K562 (cell line): ENCODE data around the gene NUP133. TPM values are rescaled to one million over a fixed set of nuclear protein-coding genes. Genes with fewer than 3 reads are reported as not detected.

Experiments
- ATAC-seq: fragments of 200-7000 bp; cut with Tn5 transposase; 3 replicates; pipeline ENCODE4 v1.9.1; 2020; ENCODE audit warnings: moderate library complexity
- BruUV-seq: library from RNA; stranded (reverse); fragments of 400-500 nt; replicated peaks from 2 replicates; lab custom pipeline; 2021; lab: Mats Ljungman, UMichigan
- CTCF ChIA-PET: fragments of 300-600 bp; formaldehyde crosslinking; extraction: SDS; loops from one replicate; lab custom pipeline; 2021; ENCODE audit warnings: low intra/inter-chr PET ratio; lab: Yijun Ruan, JAX
- POLR2A ChIA-PET: fragments of 300-600, 350-650 bp; sonication (Branson Sonifier 250); formaldehyde crosslinking; extraction: SDS; loops from one replicate; lab custom pipeline; 2021; ENCODE audit warnings: antibody characterized with exemption, inconsistent platforms; lab: Yijun Ruan, JAX
- DNase-seq, 4 experiments: peaks; one replicate each; pipeline versions ENCODE4 v3.0.0 to v3.0.0-alpha.2; 2011 to 2018; ENCODE audit warnings: low spot score in 3 of 4, mixed read lengths in 3 of 4; ENCODE audit errors: extremely low read depth in 1 of 4
- FAIRE-seq: peaks from 2 replicates; lab custom pipeline; 2011; peaks lifted over from hg19 to GRCh38; lab: Jason Lieb, UNC
- H2AFZ ChIP-seq: 2 replicates; pipeline ENCODE4 v1.6.0; 2011; ENCODE audit warnings: low read depth, low read length, control low read depth, inconsistent platforms
- H3K27ac ChIP-seq: fragments of 200-600 bp; 3 replicates; pipeline ENCODE4 v1.8.0; 2011; ENCODE audit warnings: low read depth, mild to moderate bottlenecking, control low read depth, inconsistent platforms, low read length, moderate library complexity, mixed read lengths; ENCODE audit errors: extremely low read depth
- H3K27me3 ChIP-seq, 2 experiments: fragments of 300-600 bp in 1 of 2; 2 replicates in 1 of 2; 3 replicates in 1 of 2; pipeline versions ENCODE4 v1.6.0 to v1.8.0; 2011; ENCODE audit warnings: inconsistent platforms in 2 of 2, low read length in 2 of 2, mild to moderate bottlenecking in 1 of 2, mixed read lengths in 1 of 2, moderate library complexity in 1 of 2; ENCODE audit not compliant: control insufficient read depth in 2 of 2, insufficient read depth in 2 of 2
- H3K36me3 ChIP-seq: fragments of 300-600 bp; 3 replicates; pipeline ENCODE4 v1.8.0; 2011; ENCODE audit warnings: mild to moderate bottlenecking, low read length, inconsistent platforms; ENCODE audit not compliant: control insufficient read depth, insufficient read depth
- H3K4me1 ChIP-seq, 2 experiments: fragments of 200-600 bp in 1 of 2; replicated peaks in 1 of 2; 2 replicates in 1 of 2; 3 replicates in 1 of 2; pipeline versions ENCODE4 v1.5.1 to v1.8.0; 2011; ENCODE audit warnings: inconsistent platforms in 2 of 2, low read length in 2 of 2, mild to moderate bottlenecking in 1 of 2, mixed read lengths in 1 of 2, moderate library complexity in 1 of 2; ENCODE audit not compliant: control insufficient read depth in 2 of 2, insufficient read depth in 2 of 2
- H3K4me2 ChIP-seq: 2 replicates; pipeline ENCODE4 v1.6.1; 2011; ENCODE audit warnings: low read length, control low read depth, inconsistent platforms, mixed read lengths; ENCODE audit not compliant: insufficient read depth
- H3K4me3 ChIP-seq: fragments of 200-600 bp; sonication (generic), shearing (Covaris generic); 2 replicates; pipeline ENCODE4 v1.5.1; 2016; ENCODE audit warnings: control low read depth, inconsistent platforms
- H3K79me2 ChIP-seq: fragments of 200-600 bp; 3 replicates; pipeline ENCODE4 v1.8.0; 2011; ENCODE audit warnings: low read length, inconsistent platforms; ENCODE audit not compliant: control insufficient read depth, insufficient read depth
- H3K9ac ChIP-seq, 2 experiments: 2 replicates each; pipeline versions ENCODE4 v1.6.0 to v1.6.1; 2011; ENCODE audit warnings: low read depth in 2 of 2, low read length in 2 of 2, control low read depth in 1 of 2, inconsistent platforms in 1 of 2, mild to moderate bottlenecking in 1 of 2, mixed read lengths in 1 of 2; ENCODE audit not compliant: insufficient read depth in 1 of 2
- H3K9me1 ChIP-seq: one replicate; pipeline ENCODE4 v1.6.0; 2011; ENCODE audit warnings: inconsistent platforms, mild to moderate bottlenecking, low read length, moderate library complexity; ENCODE audit not compliant: control insufficient read depth, insufficient read depth
- H3K9me3 ChIP-seq: replicated peaks from 2 replicates; pipeline ENCODE4 v1.5.1; 2011; ENCODE audit warnings: low read depth, low read length, inconsistent platforms; ENCODE audit not compliant: control insufficient read depth, insufficient read depth
- H4K20me1 ChIP-seq: replicated peaks from 2 replicates; pipeline ENCODE4 v1.6.1; 2011; ENCODE audit warnings: low read length, inconsistent platforms, mixed read lengths; ENCODE audit not compliant: control insufficient read depth, insufficient read depth
- GTF2F1 ChIP-seq: IDR thresholded peaks from 2 replicates; pipeline ENCODE4 v1.6.1; 2011; ENCODE audit warnings: low read depth, low read length, improper control_type of control experiment
- KLF16 ChIP-seq: IDR thresholded peaks from 2 replicates; pipeline ENCODE4 v1.6.1; 2016; ENCODE audit warnings: antibody characterized with exemption
- NCOA4 ChIP-seq: fragments of 450-650 bp; IDR thresholded peaks from 2 replicates; pipeline ENCODE4 v1.6.1; 2018; ENCODE audit warnings: mild to moderate bottlenecking; ENCODE audit not compliant: partially characterized antibody
- NFRKB ChIP-seq: fragments of 450-650 bp; IDR thresholded peaks from 2 replicates; pipeline ENCODE4 v1.6.1; 2016; ENCODE audit warnings: low read depth
- SRSF9 ChIP-seq: fragments of 200-400 bp; formaldehyde crosslinking; IDR thresholded peaks from 2 replicates; pipeline ENCODE4 v1.6.1; 2017; ENCODE audit warnings: low read depth, low read length, borderline replicate concordance
- XRCC5 ChIP-seq: fragments of 200-400 bp; formaldehyde crosslinking; IDR thresholded peaks from 2 replicates; pipeline ENCODE4 v1.6.1; 2017; ENCODE audit warnings: low read depth, mild to moderate bottlenecking, low read length
- ZNF384 ChIP-seq: IDR thresholded peaks from 2 replicates; pipeline ENCODE4 v1.6.1; 2012; ENCODE audit warnings: low read depth, low read length, improper control_type of control experiment
- WGBS: fragments of 100-300 bp; shearing (Covaris generic); methylation state at CpG from one replicate; pipeline ENCODE4 v1.1.6; 2016; ENCODE audit warnings: low coverage, mixed read lengths; ENCODE audit not compliant: insufficient coverage; ENCODE audit errors: missing lambda C conversion rate; 5-methylcytosine and 5-hydroxymethylcytosine counted together
- in situ Hi-C: fragments of 300-500 bp; cut with MboI; formaldehyde crosslinking; loops from 4 replicates; pipeline ENCODE4 v1.15.0; 2018; ENCODE audit warnings: inconsistent platforms, mixed read lengths
- intact Hi-C: fragments of 100-400 bp; cut with micrococcal nuclease; formaldehyde crosslinking; loops from 2 replicates; pipeline ENCODE4 v1.14.2; 2022
- polyA plus RNA-seq, 8 experiments: library from polyadenylated mRNA; depleted of rRNA in 4 of 8; stranded (reverse) in 5 of 8; unstranded in 3 of 8; fragments of >200 nt; fragmentation: Nextera tagmentation in 2 of 8; fragmentation: Illumina TruSeq in 1 of 8; extraction: Ambion mirVana in 2 of 8; extraction: Trizol in 1 of 8; gene quantifications; 2 replicates each; pipeline versions ENCODE4 v1.2.1 to v1.2.3, GENCODE V29; 2011 to 2014; ENCODE audit warnings: inconsistent platforms in 1 of 8, missing spikeins in 1 of 8
- total RNA-seq, 7 experiments: library from RNA; depleted of rRNA in 6 of 7; stranded (reverse); fragments of >200 nt in 6 of 7; fragmentation: Illumina TruSeq in 2 of 7; extraction: Trizol in 2 of 7; gene quantifications; 2 replicates each; pipeline versions ENCODE4 v1.2.1 to v1.2.3, GENCODE V29; 2011 to 2021; ENCODE audit warnings: low replicate concordance in 1 of 7
- TF ChIP-seq, protein P1 (sequence below): fragments of 450-650 bp; formaldehyde crosslinking; IDR thresholded peaks from 2 replicates; pipeline ENCODE4 v1.4.0; 2020; ENCODE audit warnings: mild to moderate bottlenecking, moderate library complexity
- TF ChIP-seq, protein P2 (sequence below): fragments of 250-450 bp; sonication (Bioruptor Pico); IDR thresholded peaks from 2 replicates; pipeline ENCODE4 v1.5.0; 2022; ENCODE audit warnings: mild to moderate bottlenecking
- TF ChIP-seq, protein P3 (sequence below), 2 experiments: fragments of 450-650 bp in 1 of 2; IDR thresholded peaks; 2 replicates each; pipeline ENCODE4 v1.6.1; 2011 to 2017; ENCODE audit warnings: low read depth in 2 of 2, antibody characterized with exemption in 1 of 2, borderline replicate concordance in 1 of 2, low read length in 1 of 2, mild to moderate bottlenecking in 1 of 2, mixed read lengths in 1 of 2; ENCODE audit not compliant: control insufficient read depth in 1 of 2
- TF ChIP-seq, protein P4 (sequence below), 2 experiments: fragments of 450-650 bp in 1 of 2; sonication (generic) in 1 of 2; formaldehyde crosslinking in 1 of 2; IDR thresholded peaks in 1 of 2; conservative IDR thresholded peaks in 1 of 2; 2 replicates each; pipeline versions ENCODE4 v1.6.1 to v1.8.1; 2016 to 2023; ENCODE audit warnings: mild to moderate bottlenecking in 2 of 2, moderate library complexity in 2 of 2, inconsistent platforms in 1 of 2, missing genetic modification reagents in 1 of 2

The NUP133 gene
- total and polyA plus RNA-seq, 9 of the 15 experiments (the other 6 are each of a cell fraction or from before 2014, with no cell fraction given), result 21.7 to 85.1 (median 61.3) TPM

DNA sequence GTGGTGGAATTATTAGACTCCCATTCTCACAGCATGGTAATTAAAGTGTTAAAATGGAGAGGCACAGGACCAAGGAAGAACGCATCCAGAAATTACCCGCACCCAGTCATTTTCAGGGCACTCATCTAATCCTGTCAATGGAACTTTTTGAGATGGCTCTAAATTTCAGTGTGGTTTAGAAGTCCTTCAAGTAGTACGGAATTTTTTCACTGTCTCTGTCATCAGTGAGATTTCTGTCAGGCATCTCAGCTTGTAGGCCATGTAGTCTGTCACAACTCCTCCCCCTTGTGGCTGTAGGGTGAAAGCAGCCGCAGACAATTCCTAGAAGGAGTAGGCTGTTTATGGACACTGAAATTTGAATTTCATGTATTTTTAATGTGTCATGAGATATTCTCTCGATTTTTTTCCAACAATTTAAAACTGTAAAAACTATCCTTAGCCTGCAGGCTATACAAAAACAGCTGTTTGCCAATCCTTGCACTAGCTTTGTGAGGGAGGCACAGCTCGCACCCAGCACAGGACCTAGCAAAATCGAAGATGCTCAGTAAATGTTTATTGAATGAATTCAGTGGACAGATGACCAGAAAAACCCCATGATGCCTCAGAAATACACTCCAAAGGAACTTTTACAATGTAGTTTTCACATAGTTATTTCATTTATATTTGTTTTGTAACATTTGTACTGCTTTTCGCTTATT lies 6.6 kb upstream of the NUP133 start:
- Histone ChIP-seq H3K36me3 (peaks cover 20% of the 10 kb centered on the region), H3K79me2 (no peaks in the 10 kb centered on the region), H3K27me3 (no peaks in the 10 kb centered on the region), H3K4me1 (peaks cover 0 to 6% of the 10 kb centered on the region in 2 experiments; a peak in 2 of 5 replicates), H3K4me3 (no peak overlapping the region), H2AFZ (no peak overlapping the region; the same call in 1 of the 2 replicates), H3K4me2 (no peak overlapping the region; the same call in 1 of the 2 replicates), H3K9me3 (no peaks in the 10 kb centered on the region), H3K27ac (no peak overlapping the region), H4K20me1 (no peaks in the 10 kb centered on the region), H3K9ac (no peak overlapping the region), H3K9me1 (no peaks in the 10 kb centered on the region)
- ChIA-PET POLR2A (interaction anchor here (0.6 to 1.1 kb wide), 2 partner anchors 20 to 106 kb away, joined by 3 read pairs; no protein-coding TSS in a partner anchor), CTCF (interaction anchor here (0.7 to 4.0 kb wide), 6 partner anchors 15 to 851 kb away, joined by 3 to 43 read pairs (median 4); no protein-coding TSS in a partner anchor)
- WGBS, result 49% methylated on average over 8 of the region's 8 CpGs
- BruUV-seq, result TSS peak; percentile 12
- intact Hi-C loops, result loop anchor here (1.0 kb wide), 1 partner anchor 256 kb away; no protein-coding TSS in a partner anchor
- ATAC-seq (peak; percentile 98), FAIRE-seq (peak; percentile 94), DNase-seq (peak; percentile 57 to 85 (median 70))
- in situ Hi-C loops, result no loop called here
- TF ChIP-seq, protein P1, sequence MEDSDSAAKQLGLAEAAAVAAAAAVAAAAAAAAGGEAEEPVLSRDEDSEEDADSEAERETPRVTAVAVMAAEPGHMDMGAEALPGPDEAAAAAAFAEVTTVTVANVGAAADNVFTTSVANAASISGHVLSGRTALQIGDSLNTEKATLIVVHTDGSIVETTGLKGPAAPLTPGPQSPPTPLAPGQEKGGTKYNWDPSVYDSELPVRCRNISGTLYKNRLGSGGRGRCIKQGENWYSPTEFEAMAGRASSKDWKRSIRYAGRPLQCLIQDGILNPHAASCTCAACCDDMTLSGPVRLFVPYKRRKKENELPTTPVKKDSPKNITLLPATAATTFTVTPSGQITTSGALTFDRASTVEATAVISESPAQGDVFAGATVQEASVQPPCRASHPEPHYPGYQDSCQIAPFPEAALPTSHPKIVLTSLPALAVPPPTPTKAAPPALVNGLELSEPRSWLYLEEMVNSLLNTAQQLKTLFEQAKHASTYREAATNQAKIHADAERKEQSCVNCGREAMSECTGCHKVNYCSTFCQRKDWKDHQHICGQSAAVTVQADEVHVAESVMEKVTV (CRISPR knock-in tag), result peak; percentile 88
- TF ChIP-seq NCOA4 (no peak), KLF16 (0 out of 2 replicates have a peak, but pooled peaks have one; percentile 48), NFRKB (no peak), GTF2F1 (no peak), XRCC5 (peak; percentile 28; the same call in 1 of the 2 replicates), SRSF9 (no peak), ZNF384 (0 out of 2 replicates have a peak, but pooled peaks have one; percentile 18)
- TF ChIP-seq, protein P2, sequence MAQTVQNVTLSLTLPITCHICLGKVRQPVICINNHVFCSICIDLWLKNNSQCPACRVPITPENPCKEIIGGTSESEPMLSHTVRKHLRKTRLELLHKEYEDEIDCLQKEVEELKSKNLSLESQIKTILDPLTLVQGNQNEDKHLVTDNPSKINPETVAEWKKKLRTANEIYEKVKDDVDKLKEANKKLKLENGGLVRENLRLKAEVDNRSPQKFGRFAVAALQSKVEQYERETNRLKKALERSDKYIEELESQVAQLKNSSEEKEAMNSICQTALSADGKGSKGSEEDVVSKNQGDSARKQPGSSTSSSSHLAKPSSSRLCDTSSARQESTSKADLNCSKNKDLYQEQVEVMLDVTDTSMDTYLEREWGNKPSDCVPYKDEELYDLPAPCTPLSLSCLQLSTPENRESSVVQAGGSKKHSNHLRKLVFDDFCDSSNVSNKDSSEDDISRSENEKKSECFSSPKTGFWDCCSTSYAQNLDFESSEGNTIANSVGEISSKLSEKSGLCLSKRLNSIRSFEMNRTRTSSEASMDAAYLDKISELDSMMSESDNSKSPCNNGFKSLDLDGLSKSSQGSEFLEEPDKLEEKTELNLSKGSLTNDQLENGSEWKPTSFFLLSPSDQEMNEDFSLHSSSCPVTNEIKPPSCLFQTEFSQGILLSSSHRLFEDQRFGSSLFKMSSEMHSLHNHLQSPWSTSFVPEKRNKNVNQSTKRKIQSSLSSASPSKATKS (CRISPR knock-in tag), result no peak
- TF ChIP-seq, protein P3, sequence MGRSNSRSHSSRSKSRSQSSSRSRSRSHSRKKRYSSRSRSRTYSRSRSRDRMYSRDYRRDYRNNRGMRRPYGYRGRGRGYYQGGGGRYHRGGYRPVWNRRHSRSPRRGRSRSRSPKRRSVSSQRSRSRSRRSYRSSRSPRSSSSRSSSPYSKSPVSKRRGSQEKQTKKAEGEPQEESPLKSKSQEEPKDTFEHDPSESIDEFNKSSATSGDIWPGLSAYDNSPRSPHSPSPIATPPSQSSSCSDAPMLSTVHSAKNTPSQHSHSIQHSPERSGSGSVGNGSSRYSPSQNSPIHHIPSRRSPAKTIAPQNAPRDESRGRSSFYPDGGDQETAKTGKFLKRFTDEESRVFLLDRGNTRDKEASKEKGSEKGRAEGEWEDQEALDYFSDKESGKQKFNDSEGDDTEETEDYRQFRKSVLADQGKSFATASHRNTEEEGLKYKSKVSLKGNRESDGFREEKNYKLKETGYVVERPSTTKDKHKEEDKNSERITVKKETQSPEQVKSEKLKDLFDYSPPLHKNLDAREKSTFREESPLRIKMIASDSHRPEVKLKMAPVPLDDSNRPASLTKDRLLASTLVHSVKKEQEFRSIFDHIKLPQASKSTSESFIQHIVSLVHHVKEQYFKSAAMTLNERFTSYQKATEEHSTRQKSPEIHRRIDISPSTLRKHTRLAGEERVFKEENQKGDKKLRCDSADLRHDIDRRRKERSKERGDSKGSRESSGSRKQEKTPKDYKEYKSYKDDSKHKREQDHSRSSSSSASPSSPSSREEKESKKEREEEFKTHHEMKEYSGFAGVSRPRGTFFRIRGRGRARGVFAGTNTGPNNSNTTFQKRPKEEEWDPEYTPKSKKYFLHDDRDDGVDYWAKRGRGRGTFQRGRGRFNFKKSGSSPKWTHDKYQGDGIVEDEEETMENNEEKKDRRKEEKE (IDR thresholded peaks at IDR 0.05; ENCODE audit: borderline replicate concordance in 1 of 2, control insufficient read depth in 1 of 2, low read depth in 2 of 2, low read length in 1 of 2), result no peak
- TF ChIP-seq, protein P4, sequence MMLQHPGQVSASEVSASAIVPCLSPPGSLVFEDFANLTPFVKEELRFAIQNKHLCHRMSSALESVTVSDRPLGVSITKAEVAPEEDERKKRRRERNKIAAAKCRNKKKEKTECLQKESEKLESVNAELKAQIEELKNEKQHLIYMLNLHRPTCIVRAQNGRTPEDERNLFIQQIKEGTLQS (IDR thresholded peaks at IDR 0.05), result no peak
- TF ChIP-seq, protein P4 (CRISPR knock-in tag; conservative IDR thresholded peaks at IDR 0.05), result 0 out of 2 replicates have a peak, but pooled peaks have one; percentile 48
